GM12872 (cell line): ENCODE measurements around the gene NEK1.

Experiments
- TF ChIP-seq, protein P1 (sequence below): IDR thresholded peaks from 3 replicates; pipeline ENCODE4 v1.5.1; 2011; ENCODE audit warnings: low read depth, mild to moderate bottlenecking, low read length, moderate library complexity; ENCODE audit not compliant: insufficient read depth

The NEK1 gene

GRCh38 chr4:169644802-169645201 lies 32.4 kb upstream of the NEK1 start:
- TF ChIP-seq, protein P1, sequence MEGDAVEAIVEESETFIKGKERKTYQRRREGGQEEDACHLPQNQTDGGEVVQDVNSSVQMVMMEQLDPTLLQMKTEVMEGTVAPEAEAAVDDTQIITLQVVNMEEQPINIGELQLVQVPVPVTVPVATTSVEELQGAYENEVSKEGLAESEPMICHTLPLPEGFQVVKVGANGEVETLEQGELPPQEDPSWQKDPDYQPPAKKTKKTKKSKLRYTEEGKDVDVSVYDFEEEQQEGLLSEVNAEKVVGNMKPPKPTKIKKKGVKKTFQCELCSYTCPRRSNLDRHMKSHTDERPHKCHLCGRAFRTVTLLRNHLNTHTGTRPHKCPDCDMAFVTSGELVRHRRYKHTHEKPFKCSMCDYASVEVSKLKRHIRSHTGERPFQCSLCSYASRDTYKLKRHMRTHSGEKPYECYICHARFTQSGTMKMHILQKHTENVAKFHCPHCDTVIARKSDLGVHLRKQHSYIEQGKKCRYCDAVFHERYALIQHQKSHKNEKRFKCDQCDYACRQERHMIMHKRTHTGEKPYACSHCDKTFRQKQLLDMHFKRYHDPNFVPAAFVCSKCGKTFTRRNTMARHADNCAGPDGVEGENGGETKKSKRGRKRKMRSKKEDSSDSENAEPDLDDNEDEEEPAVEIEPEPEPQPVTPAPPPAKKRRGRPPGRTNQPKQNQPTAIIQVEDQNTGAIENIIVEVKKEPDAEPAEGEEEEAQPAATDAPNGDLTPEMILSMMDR = no peak

- TF ChIP-seq, protein P1 = no peak
These were observed 28.0 kb upstream of the NEK1 start for GRCh38 chr4:169640261-169640870.

- TF ChIP-seq, protein P1 = no peak
These were observed 22.6 kb upstream of the NEK1 start for GRCh38 chr4:169634975-169635374.

GRCh38 chr4:169632896-169633295 lies 20.5 kb upstream of the NEK1 start:
- TF ChIP-seq, protein P1 = no peak

- TF ChIP-seq, protein P1 = no peak
These were observed 17.7 kb upstream of the NEK1 start for GRCh38 chr4:169630069-169630468.

- TF ChIP-seq, protein P1 = no peak
These were observed 16.2 kb upstream of the NEK1 start for GRCh38 chr4:169628579-169628978.

DNA sequence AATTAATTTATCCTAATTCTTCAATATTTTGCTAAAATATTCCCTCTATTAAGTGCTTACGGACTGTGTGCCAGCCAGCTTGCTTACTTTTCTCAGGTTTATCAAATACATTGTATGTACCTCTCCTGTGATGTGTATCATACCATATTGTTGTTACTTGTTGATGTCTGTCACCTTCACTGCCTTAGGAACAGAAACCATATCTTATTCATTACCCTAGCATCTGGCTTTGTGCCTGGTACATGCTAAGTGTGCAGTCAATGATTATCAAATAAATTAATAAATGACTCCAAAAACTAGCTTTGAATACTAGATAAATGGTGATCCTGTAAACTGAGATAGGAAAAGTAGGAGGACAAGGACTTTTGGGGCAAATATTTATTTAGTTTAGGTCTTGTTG lies 14.9 kb upstream of the NEK1 start:
- TF ChIP-seq, protein P1 = no peak
